SK-N-MC (cell line): ENCODE results near the gene PSMA3.
A peak's percentile ranks its signal among the peaks of the same experiment; 100 is the strongest.

Experiments used
- DNase-seq: peaks from one replicate; pipeline ENCODE4 v3.0.0-alpha.2; 2011; ENCODE audit warnings: low read depth, low spot score
- H3K27ac ChIP-seq: fragments of 200-600 bp; sonication (generic); 2 replicates; pipeline ENCODE4 v1.5.1; 2016; ENCODE audit warnings: mixed run types
- H3K36me3 ChIP-seq: fragments of 200-600 bp; sonication (generic); 2 replicates; pipeline ENCODE4 v1.6.1; 2017; ENCODE audit warnings: antibody characterized with exemption, low read length, mixed read lengths; ENCODE audit not compliant: insufficient read depth
- H3K4me3 ChIP-seq: fragments of 200-600 bp; sonication (generic); 2 replicates; pipeline ENCODE4 v1.5.1; 2016
- H3K9ac ChIP-seq: fragments of 200-600 bp; sonication (generic); 2 replicates; pipeline ENCODE4 v1.8.0; 2017; ENCODE audit warnings: mixed run types, mixed read lengths; ENCODE audit not compliant: insufficient read length
- H3K9me3 ChIP-seq: fragments of 200-600 bp; sonication (generic); 2 replicates; pipeline ENCODE4 v1.6.1; 2017; ENCODE audit warnings: low read depth, mild to moderate bottlenecking, antibody characterized with exemption, low read length, moderate library complexity, mixed read lengths
- EZH2 ChIP-seq: fragments of 200-600 bp; sonication (generic); IDR thresholded peaks from one replicate; pipeline ENCODE4 v1.6.1; 2017; ENCODE audit warnings: antibody characterized with exemption
- FOXP2 ChIP-seq: optimal IDR thresholded peaks from 2 replicates; pipeline ENCODE3; 2011; ENCODE audit warnings: mild to moderate bottlenecking, moderate library complexity; ENCODE audit not compliant: insufficient read depth; ENCODE audit errors: extremely low read length, control extremely low read depth
- POLR2AphosphoS5 ChIP-seq: IDR thresholded peaks from 2 replicates; pipeline ENCODE4 v1.6.1; 2012; ENCODE audit warnings: mild to moderate bottlenecking, low read depth, low read length, borderline replicate concordance

Gene PSMA3

DNA sequence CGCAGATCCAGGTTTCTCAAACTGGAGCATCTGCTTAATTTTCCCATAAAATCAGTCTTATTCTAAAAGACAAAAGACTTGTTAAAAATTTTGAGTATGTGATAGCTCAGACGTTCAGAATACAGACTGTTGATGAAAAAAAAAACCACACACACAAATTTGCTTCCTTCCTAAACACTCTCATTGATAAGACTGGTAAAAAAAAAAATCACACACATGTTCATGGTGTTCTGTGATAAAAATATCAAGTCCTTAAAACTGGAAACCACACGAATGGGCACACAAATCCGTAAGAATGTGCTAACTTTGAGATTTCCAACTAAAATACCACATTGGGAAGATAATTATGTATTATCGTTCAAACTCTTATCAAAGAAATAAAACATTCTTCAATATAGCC is 47.0 kb downstream of the PSMA3 start:
- no peak overlapping the region for H3K27ac ChIP-seq
- peaks cover 93% of the 10 kb centered on the region for H3K36me3 ChIP-seq
- TF ChIP-seq POLR2AphosphoS5 = no peak
- TF ChIP-seq FOXP2 = no peak
- H3K9ac ChIP-seq = peak overlapping the region; percentile 7
- no peaks in the 10 kb centered on the region for H3K9me3 ChIP-seq
- DNase-seq = no peak
- no peak overlapping the region for H3K4me3 ChIP-seq

DNA sequence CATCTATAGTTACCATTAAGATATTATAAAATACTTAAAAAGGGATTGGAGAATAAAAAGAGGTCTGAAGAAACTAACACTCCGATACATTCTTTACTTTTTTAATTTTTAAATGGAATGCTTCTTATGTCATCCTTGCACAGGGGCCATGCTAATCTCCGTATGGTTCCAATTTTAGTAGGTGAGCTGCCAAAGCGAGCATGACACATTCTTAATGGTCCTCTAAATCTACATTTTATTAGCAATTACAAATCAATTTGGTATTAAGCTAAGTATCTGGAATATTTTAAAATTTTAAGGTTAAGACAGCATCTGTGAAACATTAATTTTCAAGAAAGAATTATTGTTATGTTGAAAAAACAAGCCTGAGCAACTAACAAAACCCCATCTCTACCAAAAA is 47.5 kb downstream of the PSMA3 start:
- no peak overlapping the region for H3K9ac ChIP-seq
- DNase-seq = no peak
- TF ChIP-seq EZH2 (no peak), FOXP2 (no peak), POLR2AphosphoS5 (no peak)
- H3K4me3 ChIP-seq = no peak overlapping the region
- H3K36me3 ChIP-seq = peaks cover 88% of the 10 kb centered on the region
- peak overlapping the region; percentile 30; the same call in 1 of the 2 replicates for H3K27ac ChIP-seq
- H3K9me3 ChIP-seq = no peaks in the 10 kb centered on the region

DNA sequence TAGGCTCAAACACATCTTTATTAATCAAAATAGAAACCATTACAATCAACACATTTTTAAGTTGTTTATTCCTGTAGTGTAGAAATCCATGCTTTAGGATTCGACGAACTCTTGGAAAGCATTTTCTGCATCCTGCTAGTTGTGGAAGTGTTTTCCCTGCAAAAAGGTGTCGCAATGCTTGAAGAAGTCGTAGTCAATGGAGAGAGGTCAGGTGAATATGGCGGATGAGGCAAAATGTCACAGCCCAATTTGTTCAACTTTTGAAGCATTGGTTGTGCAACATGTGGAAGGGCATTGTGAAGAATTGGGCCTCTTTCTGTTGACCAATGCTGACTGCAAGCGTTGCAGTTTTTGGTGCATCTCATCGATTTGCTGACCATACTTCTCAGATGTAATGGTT is 49.6 kb downstream of the PSMA3 start:
- no peak for DNase-seq
- H3K36me3 ChIP-seq = peaks cover 67% of the 10 kb centered on the region
- H3K27ac ChIP-seq = no peak overlapping the region
- no peaks in the 10 kb centered on the region for H3K9me3 ChIP-seq
- H3K4me3 ChIP-seq = no peak overlapping the region
- TF ChIP-seq EZH2 (no peak), FOXP2 (no peak), POLR2AphosphoS5 (no peak)
- no peak overlapping the region for H3K9ac ChIP-seq

DNA sequence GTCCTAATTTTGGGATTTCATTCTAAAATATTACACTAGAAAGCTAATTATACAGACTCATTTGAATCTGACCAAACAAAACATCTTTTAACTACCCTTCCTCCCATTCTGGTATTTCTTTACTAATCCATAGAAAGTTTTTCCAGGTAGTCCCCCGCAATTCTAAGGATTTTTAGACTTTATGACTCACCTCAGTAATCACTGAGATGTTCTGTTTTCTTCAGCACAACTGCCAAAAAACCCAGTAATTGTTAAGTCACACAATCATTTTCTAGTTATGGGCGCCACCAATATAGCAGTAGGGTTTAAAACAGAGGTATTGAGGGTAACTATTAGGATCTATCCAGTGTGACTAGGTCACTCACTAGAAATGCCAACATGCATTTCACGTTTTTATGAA is 52.1 kb downstream of the PSMA3 start:
- peak overlapping the region; percentile 97 for H3K9ac ChIP-seq
- no peaks in the 10 kb centered on the region for H3K9me3 ChIP-seq
- DNase-seq = no peak
- peak overlapping the region; percentile 99; the same call in 1 of the 2 replicates for H3K27ac ChIP-seq
- peaks cover 50% of the 10 kb centered on the region for H3K36me3 ChIP-seq
- TF ChIP-seq FOXP2 (no peak), POLR2AphosphoS5 (no peak), EZH2 (no peak)
- H3K4me3 ChIP-seq = peak overlapping the region; percentile 98

DNA sequence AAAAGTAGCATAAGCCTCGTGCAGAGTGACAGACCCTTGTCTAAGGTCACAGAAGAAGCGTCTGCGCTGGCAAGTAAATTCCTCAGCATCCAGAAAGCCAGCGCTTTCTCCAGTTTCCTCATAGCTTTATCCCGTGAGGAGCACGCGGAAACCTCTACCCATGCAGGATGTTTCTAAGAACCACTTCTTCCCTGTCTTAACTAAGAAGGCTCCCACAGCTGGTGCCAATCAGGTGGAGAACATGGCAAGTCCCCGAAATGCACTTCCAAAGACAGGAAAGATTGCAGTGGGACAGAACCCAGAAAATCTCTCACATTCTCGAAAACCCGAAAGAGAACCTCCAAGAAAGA is 52.7 kb downstream of the PSMA3 start:
- peak; percentile 22 for DNase-seq
- H3K9me3 ChIP-seq = no peaks in the 10 kb centered on the region
- peak overlapping the region; percentile 97 for H3K9ac ChIP-seq
- peak overlapping the region; percentile 98 for H3K4me3 ChIP-seq
- TF ChIP-seq FOXP2 (no peak), EZH2 (no peak), POLR2AphosphoS5 (no peak)
- peaks cover 45% of the 10 kb centered on the region for H3K36me3 ChIP-seq
- peak overlapping the region; percentile 99 for H3K27ac ChIP-seq

DNA sequence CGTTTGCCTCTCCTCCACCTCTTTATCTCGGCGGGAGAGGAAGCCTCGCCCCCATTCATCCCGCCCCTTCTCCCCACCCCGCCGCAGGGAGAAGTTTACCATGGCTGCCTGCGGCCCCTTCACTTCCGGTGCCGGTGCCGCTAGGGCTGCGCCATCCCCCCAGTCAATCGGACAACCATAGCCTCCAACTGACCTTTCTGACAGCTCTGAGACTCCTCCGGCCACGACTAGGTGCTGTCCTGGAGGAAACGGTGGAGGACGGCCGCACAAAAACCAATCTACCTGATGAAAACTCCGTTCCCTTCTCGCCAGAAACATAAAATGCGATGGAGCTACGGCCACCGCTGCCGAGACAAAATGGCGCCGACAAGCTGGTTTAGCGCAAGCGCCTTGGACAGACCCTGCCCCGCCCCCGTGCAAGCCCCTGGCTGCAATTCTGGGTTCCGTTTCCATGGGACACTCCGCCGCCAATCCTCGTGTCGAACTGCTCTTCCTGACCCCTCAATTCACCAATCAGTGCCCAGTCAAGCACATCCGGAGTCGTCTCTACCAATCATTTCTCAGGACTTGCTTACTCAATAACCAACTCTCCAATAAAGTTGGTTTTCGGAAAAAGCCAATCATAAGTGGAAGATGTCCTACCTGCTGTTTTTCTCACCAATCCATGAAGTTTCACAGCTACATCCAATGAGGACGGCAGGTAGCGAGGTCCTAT is 53.3 kb downstream of the PSMA3 start:
- Histone ChIP-seq H3K9me3 (no peaks in the 10 kb centered on the region), H3K36me3 (peaks cover 40% of the 10 kb centered on the region), H3K4me3 (peak overlapping the region; percentile 98), H3K9ac (peak overlapping the region; percentile 97), H3K27ac (peak overlapping the region; percentile 99)
- DNase-seq = peak; percentile 99
- TF ChIP-seq POLR2AphosphoS5 (peak; percentile 78), FOXP2 (peak; percentile 92), EZH2 (no peak)

DNA sequence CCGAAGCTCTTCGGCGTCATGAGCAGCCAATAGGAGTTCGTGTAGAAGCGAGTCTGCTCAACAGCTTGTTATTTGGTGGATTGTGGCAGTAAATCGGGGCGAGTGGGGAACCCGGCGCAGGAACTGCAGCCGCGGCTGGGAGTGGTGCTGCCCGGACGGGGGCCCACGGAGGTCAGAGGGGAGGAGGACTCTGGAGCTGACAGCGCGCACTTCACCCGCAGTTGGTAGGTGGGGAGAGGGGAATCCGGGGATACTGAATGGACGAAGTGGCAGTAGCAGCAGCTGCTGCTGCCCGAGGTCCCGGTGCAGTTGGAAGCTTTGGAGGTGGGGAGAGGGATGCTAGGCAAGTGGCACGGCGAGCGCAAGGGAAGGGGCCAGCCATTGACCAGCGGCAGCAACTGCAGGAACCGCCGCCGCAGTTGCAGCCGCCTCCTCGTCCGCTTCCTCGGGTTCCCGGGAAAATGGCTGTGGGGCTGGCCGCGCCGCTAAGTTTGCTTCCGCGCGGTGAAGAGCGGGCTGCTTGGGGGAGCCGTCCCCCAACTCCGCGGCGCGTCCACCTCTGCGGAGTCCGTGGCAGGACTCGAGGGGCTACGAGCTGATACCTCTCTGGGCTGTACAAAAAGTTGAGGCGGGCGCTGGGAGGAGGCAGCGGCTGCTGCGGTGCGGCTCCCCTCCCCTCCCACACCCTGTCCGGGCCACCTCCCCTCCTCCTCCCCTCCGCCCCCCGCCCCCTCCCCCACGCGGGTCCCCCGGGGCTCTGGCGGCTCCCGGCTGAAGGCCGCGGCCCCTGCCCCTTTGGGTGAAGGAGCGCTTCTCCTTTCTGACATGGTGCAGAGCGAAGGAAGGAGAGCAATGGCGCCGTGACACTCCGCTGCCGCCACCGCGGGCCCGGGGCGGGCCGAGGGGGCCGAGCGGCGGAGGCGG is 54.1 kb downstream of the PSMA3 start, which contains the start of gene ARID4A:
Gene ARID4A (plus strand): TSS at position 79 of the 924 bp plus-strand sequence. CDS start 1,300 bp downstream, outside the sequence.
- H3K4me3 ChIP-seq = peak within 1 kb of the TSS; percentile 98
- TF ChIP-seq EZH2 (no peak), POLR2AphosphoS5 (peak; percentile 74)
- H3K9me3 ChIP-seq = no peaks in the 10 kb centered on the region
- DNase-seq = no peak
- peaks cover 38% of the 10 kb centered on the region for H3K36me3 ChIP-seq
- peak within 1 kb of the TSS; percentile 99 for H3K27ac ChIP-seq
- H3K9ac ChIP-seq = peak within 1 kb of the TSS; percentile 97

DNA sequence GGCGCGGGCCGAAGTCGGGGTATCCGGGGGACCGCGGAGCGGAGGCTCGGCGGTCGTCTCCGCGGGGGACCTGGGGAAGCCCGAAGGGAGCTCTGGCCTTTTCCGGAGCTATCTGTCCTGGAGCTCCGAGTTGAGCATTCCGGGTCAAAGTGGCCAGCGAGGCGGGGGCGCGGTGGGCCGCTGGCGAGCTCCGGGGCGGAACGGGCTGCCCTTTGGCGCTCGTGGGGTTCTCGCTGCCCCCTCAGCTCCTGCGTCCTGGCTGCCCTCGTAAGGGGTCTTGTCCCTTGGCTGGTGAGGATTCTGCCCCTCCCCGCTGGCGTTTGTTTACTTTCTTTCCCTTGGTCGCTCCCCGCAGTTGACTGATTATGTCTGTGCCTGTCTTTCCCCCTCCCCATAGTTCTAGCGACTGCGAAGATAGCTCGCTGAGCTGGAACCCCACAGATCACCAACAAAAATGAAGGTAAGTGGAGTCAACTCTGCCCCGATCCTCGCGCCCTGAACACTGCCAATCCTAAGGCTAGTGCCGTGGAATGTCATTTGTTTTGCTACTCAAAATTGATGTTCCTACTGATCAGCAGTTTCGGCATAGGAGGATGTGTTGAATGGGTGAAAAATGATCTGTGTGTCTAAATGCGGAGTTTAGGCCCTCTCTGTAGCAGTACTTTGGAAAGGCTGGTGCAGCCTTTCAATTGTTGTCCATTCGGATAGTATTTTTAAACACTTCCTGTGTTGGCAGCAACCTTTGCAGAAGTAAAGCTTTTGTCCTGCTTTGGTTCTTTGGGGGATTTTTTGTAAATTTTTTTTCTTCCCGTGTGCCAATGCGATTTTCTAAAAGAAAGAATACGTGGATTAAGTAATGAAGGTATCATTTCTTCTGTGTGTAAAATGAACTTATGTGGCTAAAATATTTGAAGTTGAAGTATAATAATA is 55.0 kb downstream of the PSMA3 start:
- peak overlapping the region; percentile 98 for H3K4me3 ChIP-seq
- peak overlapping the region; percentile 83 for H3K9ac ChIP-seq
- peaks cover 30% of the 10 kb centered on the region for H3K36me3 ChIP-seq
- H3K9me3 ChIP-seq = no peaks in the 10 kb centered on the region
- no peak for TF ChIP-seq EZH2
- TF ChIP-seq FOXP2 = no peak
- no peak overlapping the region for H3K27ac ChIP-seq
- no peak for DNase-seq
